DMS53 treated with DMSO at 0.1 percent for 48 hours (cell line): ENCODE measurements around the gene TAS2R7.
"Not testable (repeated sequence)": the region's sequence is repeated elsewhere in the genome, so short reads cannot be mapped to it uniquely, and the experiment has no call there.

ENCODE experiments used
- DNase-seq: peaks from one replicate; lab custom pipeline; 2025; ENCODE audit not compliant: unreplicated experiment; lab: John Stamatoyannopoulos, UW

TAS2R7 gene, protein sequence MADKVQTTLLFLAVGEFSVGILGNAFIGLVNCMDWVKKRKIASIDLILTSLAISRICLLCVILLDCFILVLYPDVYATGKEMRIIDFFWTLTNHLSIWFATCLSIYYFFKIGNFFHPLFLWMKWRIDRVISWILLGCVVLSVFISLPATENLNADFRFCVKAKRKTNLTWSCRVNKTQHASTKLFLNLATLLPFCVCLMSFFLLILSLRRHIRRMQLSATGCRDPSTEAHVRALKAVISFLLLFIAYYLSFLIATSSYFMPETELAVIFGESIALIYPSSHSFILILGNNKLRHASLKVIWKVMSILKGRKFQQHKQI

GRCh38 chr12:10802587-10802986, at the start of gene TAS2R7:
TAS2R7 (minus strand) TSS chr12:10802627; CDS start chr12:10802570, 57 bp downstream.
- DNase-seq = no peak

GRCh38 chr12:10851243-10851858, 48.9 kb upstream of the TAS2R7 start:
- no peak for DNase-seq

GRCh38 chr12:10849425-10849878, 47.0 kb upstream of the TAS2R7 start, which contains the start of gene PRR4:
PRR4 (minus strand) TSS chr12:10849475; CDS start chr12:10849437, 38 bp downstream.
- DNase-seq = no peak

DNA sequence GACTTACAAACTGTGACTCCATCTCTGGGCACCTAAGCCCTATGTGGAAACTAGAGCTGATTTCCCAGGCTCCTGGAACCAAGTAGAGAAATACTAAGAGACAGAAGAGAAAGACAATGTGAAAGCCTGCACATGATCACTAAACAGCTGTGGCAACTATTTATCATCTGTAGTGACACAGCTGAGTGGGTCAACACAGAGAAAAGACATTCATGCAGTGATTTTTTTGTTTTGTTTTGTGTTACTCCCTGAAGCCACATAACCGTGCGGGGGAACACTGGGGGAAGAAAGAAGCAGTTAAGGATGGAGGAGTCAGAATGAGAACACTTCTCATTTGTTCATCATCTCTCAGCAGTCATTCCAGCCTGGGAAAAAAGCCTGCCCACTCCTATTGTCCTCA, 45.3 kb upstream of the TAS2R7 start:
- DNase-seq = no peak

GRCh38 chr12:10842862-10843261, 40.4 kb upstream of the TAS2R7 start:
- DNase-seq = no peak

- no peak for DNase-seq
Observed at GRCh38 chr12:10838461-10838860, 36.0 kb upstream of the TAS2R7 start.

DNA sequence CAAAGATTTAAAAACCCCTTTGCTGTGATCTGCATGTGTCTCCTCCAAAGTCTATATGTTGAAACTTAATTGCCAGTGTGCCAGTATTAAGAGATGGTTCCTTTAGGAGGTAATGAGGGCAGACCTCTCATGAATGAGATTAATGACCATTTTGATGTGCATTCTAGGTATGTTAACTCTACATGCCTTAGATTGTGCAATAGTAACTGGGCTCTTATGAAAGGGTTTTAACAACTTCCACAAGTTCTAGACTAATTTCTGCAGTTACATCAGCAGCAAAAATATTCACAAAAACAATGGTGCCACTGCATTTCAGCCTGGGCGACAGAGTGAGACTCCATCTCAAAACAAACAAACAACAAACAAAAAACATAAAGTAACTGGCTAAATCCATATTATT, 27.6 kb upstream of the TAS2R7 start:
- no peak for DNase-seq

- DNase-seq = no peak
Observed at GRCh38 chr12:10826258-10826657, 23.8 kb upstream of the TAS2R7 start, which contains the start of gene TAS2R10. TAS2R10 (minus strand) TSS chr12:10826358; CDS start chr12:10826269, 89 bp downstream.

GRCh38 chr12:10824957-10825356, 22.5 kb upstream of the TAS2R7 start:
- DNase-seq = no peak

- DNase-seq = no peak
Observed at GRCh38 chr12:10811883-10812536, 9.6 kb upstream of the TAS2R7 start.

- DNase-seq = no peak
Observed at GRCh38 chr12:10810068-10810467, 7.6 kb upstream of the TAS2R7 start, which contains the start of gene TAS2R9. TAS2R9 (minus strand) TSS chr12:10810168; CDS start chr12:10810075, 93 bp downstream.

DNA sequence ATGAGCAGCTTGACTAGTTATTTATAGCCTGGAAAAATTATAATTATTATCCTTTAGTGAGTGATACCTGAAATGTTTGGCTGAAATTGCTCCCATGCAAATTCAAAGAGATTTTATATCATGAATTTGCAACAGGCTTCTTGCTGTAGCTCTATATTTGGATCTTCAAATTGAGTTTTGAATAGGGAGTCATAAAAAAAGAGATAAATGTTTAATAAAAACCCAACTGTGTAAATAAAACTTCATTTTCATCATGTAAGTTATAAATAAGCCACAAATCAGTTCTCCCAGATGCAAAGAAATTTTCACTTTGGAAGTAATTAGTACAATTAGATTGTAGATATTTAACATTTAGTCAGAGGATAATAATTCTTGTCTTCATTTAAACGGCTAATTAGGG, 4.8 kb upstream of the TAS2R7 start, which contains the start of gene TAS2R8:
TSS of gene TAS2R8 (minus strand) at position 101 of the 400 bp plus-strand sequence. CDS start 306 bp downstream, outside the sequence.
- no peak for DNase-seq

DNA sequence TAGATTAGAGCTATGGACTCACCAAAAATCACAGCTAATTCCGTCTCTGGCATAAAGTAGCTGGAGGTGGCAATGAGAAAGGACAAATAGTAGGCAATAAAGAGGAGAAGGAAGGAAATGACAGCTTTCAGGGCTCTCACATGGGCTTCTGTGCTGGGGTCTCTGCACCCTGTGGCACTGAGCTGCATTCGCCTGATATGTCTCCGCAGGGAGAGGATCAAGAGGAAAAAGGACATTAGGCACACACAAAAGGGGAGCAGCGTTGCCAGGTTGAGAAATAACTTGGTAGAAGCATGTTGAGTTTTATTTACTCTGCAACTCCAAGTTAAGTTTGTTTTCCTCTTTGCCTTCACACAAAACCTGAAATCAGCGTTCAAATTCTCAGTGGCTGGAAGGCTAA, 686 bp downstream of the TAS2R7 start:
- DNase-seq = no peak

- no peak for DNase-seq
Observed at GRCh38 chr12:10794222-10794621, 8.2 kb downstream of the TAS2R7 start.

DNA sequence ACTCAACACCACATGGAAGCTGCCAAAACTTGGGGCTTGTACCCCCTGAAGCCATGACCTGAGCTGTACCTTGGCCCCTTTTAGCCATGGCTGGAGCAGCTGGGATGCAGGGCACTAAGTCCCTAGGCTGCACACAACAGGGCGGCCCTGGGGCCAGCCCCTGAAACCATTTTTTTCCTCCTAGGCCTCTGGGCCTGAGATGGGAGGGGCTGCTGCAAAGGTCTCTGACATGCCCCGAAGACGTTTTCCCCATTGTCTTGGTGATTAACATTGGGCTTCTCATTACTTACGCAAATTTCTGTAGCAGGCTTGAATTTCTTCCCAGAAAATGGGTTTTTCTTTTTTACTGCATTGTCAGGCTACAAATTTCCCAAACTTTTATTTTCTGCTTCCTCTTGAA, 10.7 kb downstream of the TAS2R7 start:
- not testable (repeated sequence) for DNase-seq

DNA sequence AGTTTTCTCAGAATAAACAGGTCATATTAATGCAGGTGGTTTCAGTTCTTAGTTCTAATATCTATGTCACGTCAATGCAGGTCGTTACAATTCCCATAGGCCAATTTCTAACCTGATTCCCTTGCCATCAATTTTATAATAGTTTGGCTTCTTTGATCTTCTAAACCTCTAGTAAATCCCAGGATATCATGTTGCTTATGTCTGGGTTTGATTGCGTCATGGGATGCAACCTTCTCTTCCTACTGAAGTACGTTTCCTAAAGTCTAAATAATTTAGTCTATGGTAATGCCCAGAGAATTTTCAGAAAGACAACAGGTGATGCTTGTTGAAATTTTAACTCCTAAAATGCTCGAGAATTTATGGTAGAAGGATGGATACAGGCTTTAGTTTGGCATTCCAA, 19.2 kb downstream of the TAS2R7 start:
- DNase-seq = no peak

DNA sequence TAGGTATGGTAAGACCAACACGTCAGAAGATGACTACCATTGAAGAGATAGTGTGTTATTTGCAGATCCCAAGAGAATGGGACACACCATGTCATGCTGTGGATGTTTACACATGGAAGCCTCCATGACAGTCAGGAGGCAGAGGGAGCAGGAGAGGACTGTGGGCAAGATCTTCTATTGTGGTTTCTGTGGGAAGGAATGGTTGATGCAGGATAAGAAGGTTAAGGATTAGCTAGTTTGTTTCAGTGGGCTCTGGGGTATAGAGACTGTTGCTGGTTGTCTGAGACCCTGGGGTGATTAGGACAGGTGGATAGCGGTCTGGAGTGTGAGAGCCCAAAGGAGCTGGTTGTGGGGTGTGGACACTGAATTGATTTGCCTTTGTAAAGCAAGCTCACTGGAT, 23.3 kb downstream of the TAS2R7 start:
- no peak for DNase-seq

- DNase-seq = peak; percentile 73
Observed at GRCh38 chr12:10771132-10771733, 31.2 kb downstream of the TAS2R7 start.

DNA sequence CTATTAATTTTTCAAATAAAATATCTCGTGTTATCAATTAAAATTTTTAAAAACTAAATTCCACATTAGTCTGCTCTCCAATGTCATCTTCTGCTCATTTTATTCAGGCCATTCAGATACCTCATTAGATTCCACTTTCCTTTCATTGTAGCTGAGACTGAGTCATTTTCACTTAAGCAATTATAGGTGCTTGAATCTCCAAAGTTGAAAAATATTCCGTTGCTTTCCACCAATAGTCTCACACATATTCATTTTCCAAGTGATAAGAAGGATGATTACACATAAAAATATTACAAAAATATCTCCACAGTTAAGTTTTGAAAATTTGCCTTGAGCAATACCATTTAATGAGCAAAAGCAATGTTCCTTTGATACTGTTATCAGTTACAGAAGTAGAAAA, 42.8 kb downstream of the TAS2R7 start:
- DNase-seq = no peak

DNA sequence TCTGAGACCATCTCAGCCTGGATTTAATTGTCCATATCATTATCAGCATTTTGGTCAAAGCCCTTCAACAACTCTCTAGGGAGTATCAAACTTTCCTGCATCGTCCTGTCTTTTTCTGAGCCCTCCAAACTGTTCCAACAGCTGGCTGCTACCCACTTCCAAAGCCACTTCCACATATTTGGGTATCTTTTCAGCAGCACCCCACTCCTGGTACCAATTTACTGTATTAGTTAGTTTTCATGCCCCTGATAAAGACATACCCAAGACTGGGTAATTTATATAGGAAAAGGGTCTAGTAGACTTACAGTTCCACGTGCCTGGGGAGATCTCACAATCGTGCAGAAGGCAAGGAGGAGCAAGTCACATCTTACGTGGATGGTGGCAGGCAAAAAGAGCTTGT, 46.2 kb downstream of the TAS2R7 start:
- no peak for DNase-seq

GRCh38 chr12:10753059-10753458, 49.4 kb downstream of the TAS2R7 start:
- no peak for DNase-seq
